SK-N-MC (cell line): ENCODE data around the gene RANBP9.

Source experiments
- DNase-seq: peaks from one replicate; pipeline ENCODE4 v3.0.0-alpha.2; 2011; ENCODE audit warnings: low read depth, low spot score
- H3K27ac ChIP-seq: fragments of 200-600 bp; sonication (generic); 2 replicates; pipeline ENCODE4 v1.5.1; 2016; ENCODE audit warnings: mixed run types
- H3K36me3 ChIP-seq: fragments of 200-600 bp; sonication (generic); 2 replicates; pipeline ENCODE4 v1.6.1; 2017; ENCODE audit warnings: antibody characterized with exemption, low read length, mixed read lengths; ENCODE audit not compliant: insufficient read depth
- H3K4me3 ChIP-seq: fragments of 200-600 bp; sonication (generic); 2 replicates; pipeline ENCODE4 v1.5.1; 2016
- H3K9ac ChIP-seq: fragments of 200-600 bp; sonication (generic); 2 replicates; pipeline ENCODE4 v1.8.0; 2017; ENCODE audit warnings: mixed run types, mixed read lengths; ENCODE audit not compliant: insufficient read length
- H3K9me3 ChIP-seq: fragments of 200-600 bp; sonication (generic); 2 replicates; pipeline ENCODE4 v1.6.1; 2017; ENCODE audit warnings: low read depth, mild to moderate bottlenecking, antibody characterized with exemption, low read length, moderate library complexity, mixed read lengths
- EZH2 ChIP-seq: fragments of 200-600 bp; sonication (generic); IDR thresholded peaks from one replicate; pipeline ENCODE4 v1.6.1; 2017; ENCODE audit warnings: antibody characterized with exemption
- FOXP2 ChIP-seq: optimal IDR thresholded peaks from 2 replicates; pipeline ENCODE3; 2011; ENCODE audit warnings: mild to moderate bottlenecking, moderate library complexity; ENCODE audit not compliant: insufficient read depth; ENCODE audit errors: extremely low read length, control extremely low read depth
- POLR2AphosphoS5 ChIP-seq: IDR thresholded peaks from 2 replicates; pipeline ENCODE4 v1.6.1; 2012; ENCODE audit warnings: mild to moderate bottlenecking, low read depth, low read length, borderline replicate concordance

The RANBP9 gene

GRCh38 chr6:13716225-13716954 lies 4.8 kb upstream of the RANBP9 start:
- Histone ChIP-seq H3K9ac (no peak overlapping the region), H3K36me3 (no peaks in the 10 kb centered on the region), H3K9me3 (peaks cover 5% of the 10 kb centered on the region; the same call in 1 of the 2 replicates), H3K27ac (no peak overlapping the region), H3K4me3 (no peak overlapping the region)
- TF ChIP-seq EZH2 = no peak
- DNase-seq = no peak

GRCh38 chr6:13715444-13715883 lies 3.8 kb upstream of the RANBP9 start:
- no peak overlapping the region for H3K9ac ChIP-seq
- no peak for TF ChIP-seq FOXP2
- TF ChIP-seq EZH2 = no peak
- no peak for TF ChIP-seq POLR2AphosphoS5
- peaks cover 5% of the 10 kb centered on the region; the same call in 1 of the 2 replicates for H3K9me3 ChIP-seq
- H3K27ac ChIP-seq = no peak overlapping the region
- no peaks in the 10 kb centered on the region for H3K36me3 ChIP-seq
- DNase-seq = no peak
- H3K4me3 ChIP-seq = no peak overlapping the region

DNA sequence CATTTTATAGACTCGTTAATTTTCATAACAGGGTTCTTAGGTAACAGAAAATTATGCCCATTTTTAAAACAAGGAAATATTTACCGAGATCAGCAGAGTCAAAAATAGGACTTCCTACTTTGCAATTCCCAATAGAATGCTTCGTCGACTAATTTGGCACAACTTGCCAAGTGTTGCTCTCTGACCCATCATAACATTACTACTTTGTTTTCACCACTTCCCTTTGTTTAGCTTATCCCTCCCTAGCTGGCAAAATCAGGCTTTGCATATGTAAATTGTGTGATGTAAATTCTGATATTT lies 914 bp upstream of the RANBP9 start:
- peak overlapping the region; percentile 91 for H3K4me3 ChIP-seq
- H3K9ac ChIP-seq = peak overlapping the region; percentile 93

DNA sequence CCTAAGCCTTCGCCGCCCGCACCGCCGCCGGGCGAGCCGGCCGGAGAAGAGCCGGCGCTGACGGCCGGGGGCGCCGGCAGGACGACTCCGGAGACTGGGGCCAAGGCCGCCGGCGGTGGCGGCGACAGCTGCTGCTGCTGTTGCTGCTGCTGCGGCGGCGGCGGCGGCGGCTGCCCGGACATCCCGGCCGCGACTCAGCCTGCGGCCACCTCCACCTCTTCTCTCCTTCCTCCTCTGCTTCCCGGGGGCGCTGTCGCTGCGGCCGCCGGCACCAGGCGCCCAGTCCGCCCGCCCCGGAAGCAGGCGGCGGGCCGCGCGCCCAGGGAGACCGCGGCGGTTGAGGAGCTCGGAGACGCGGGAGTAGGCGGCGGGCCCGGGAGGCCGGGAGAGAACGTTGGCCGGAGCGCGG lies 307 bp downstream of the RANBP9 start:
- peaks cover 4% of the 10 kb centered on the region; the same call in 1 of the 2 replicates for H3K36me3 ChIP-seq
- H3K9me3 ChIP-seq = peaks cover 3% of the 10 kb centered on the region; the same call in 1 of the 2 replicates
- peak overlapping the region; percentile 81 for H3K4me3 ChIP-seq
- TF ChIP-seq EZH2 = no peak
- H3K9ac ChIP-seq = peak overlapping the region; percentile 83
- peak overlapping the region; percentile 79; the same call in 1 of the 2 replicates for H3K27ac ChIP-seq
- no peak for DNase-seq

More for the DNA sequence above, 914 bp upstream of the RANBP9 start:
- peaks cover 5% of the 10 kb centered on the region; the same call in 1 of the 2 replicates for H3K9me3 ChIP-seq
- TF ChIP-seq EZH2 = no peak
- no peak for TF ChIP-seq FOXP2
- TF ChIP-seq POLR2AphosphoS5 = no peak
- no peak for DNase-seq
- no peaks in the 10 kb centered on the region; the same call in 1 of the 2 replicates for H3K36me3 ChIP-seq
- peak overlapping the region; percentile 96 for H3K27ac ChIP-seq

- TF ChIP-seq EZH2 (no peak), POLR2AphosphoS5 (no peak), FOXP2 (no peak)
- H3K27ac ChIP-seq = peak overlapping the region; percentile 87
- DNase-seq = no peak
Measured at GRCh38 chr6:13710552-13711323, 897 bp downstream of the RANBP9 start.

DNA sequence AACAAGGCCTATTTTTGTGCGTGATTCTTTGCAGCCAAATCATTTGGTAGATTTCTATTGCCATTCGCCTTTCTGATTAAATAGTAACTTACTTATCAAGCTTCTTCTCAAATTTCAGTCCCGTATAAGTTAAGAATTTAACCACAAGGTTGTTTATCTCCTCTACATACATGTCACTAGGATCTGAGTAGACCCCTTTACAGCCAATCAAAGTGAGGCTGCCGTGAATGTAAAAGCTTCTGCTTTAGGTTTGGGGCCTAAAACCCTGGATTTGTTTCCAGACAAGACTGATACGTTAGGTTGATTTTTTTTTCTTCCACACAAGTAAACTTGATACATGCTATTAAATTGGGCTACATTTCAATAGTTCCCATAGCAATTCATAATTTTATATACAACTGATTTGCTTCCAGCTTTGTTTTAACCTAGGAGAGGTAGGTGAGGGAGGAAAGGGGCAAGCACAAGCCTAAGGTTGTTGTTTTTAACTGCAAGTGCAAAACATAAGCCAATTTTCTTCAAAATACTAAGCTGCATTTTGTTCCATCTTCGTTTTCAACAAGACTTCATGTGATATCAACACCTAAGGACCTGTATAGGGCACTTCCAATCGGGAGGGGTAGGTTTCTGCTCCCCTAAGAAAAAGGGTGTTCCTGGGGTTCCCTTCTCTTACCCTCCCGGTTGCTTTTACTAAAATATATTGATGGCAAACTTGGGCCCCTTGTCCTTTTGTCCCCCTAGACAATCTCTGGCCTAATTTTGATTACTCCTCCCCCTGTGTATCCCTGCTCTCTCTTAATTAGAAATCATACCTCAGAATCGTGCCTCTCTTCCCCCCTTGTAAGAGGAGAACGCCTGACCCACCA lies 1.7 kb downstream of the RANBP9 start:
- no peaks in the 10 kb centered on the region for H3K9me3 ChIP-seq
- TF ChIP-seq EZH2 = no peak
- TF ChIP-seq FOXP2 = no peak
- TF ChIP-seq POLR2AphosphoS5 = no peak
- peak overlapping the region; percentile 87 for H3K27ac ChIP-seq
- peak overlapping the region; percentile 92 for H3K9ac ChIP-seq
- H3K36me3 ChIP-seq = peaks cover 6% of the 10 kb centered on the region
- peak overlapping the region; percentile 89 for H3K4me3 ChIP-seq
- DNase-seq = peak; percentile 52

More at GRCh38 chr6:13710552-13711323, 897 bp downstream of the RANBP9 start:
- Histone ChIP-seq H3K36me3 (peaks cover 4% of the 10 kb centered on the region; the same call in 1 of the 2 replicates), H3K9ac (peak overlapping the region; percentile 92), H3K4me3 (peak overlapping the region; percentile 89), H3K9me3 (no peaks in the 10 kb centered on the region)

GRCh38 chr6:13708736-13709135 lies 2.9 kb downstream of the RANBP9 start:
- Histone ChIP-seq H3K4me3 (peak overlapping the region; percentile 89), H3K27ac (peak overlapping the region; percentile 87), H3K9ac (peak overlapping the region; percentile 92), H3K36me3 (peaks cover 11% of the 10 kb centered on the region), H3K9me3 (no peaks in the 10 kb centered on the region)
- TF ChIP-seq FOXP2 (no peak), POLR2AphosphoS5 (no peak), EZH2 (no peak)
- no peak for DNase-seq

- no peak overlapping the region for H3K9ac ChIP-seq
- no peak overlapping the region for H3K27ac ChIP-seq
- H3K4me3 ChIP-seq = no peak overlapping the region
- TF ChIP-seq EZH2 = no peak
- no peak for TF ChIP-seq POLR2AphosphoS5
- TF ChIP-seq FOXP2 = no peak
- H3K36me3 ChIP-seq = peaks cover 19% of the 10 kb centered on the region
- DNase-seq = no peak
- H3K9me3 ChIP-seq = no peaks in the 10 kb centered on the region
Measured at GRCh38 chr6:13703496-13703895, 8.1 kb downstream of the RANBP9 start.
